ENCODE measurements around the gene LIPA.
"Not testable (repeated sequence)": the region's sequence is repeated elsewhere in the genome, so short reads cannot be mapped to it uniquely, and the experiment has no call there.

Gene LIPA

GRCh38 chr10:89255793-89256192 lies 4.2 kb upstream of the LIPA start:
- peaks cover 3% of the 10 kb centered on the region for H3K4me1 ChIP-seq (ENCODE audit: control insufficient read depth, insufficient read depth, low read length, poor library complexity, severe bottlenecking)
- no peaks in the 10 kb centered on the region for H3K36me3 ChIP-seq (ENCODE audit: control insufficient read depth, insufficient read depth, low read length)
- H3K9me3 ChIP-seq (ENCODE audit: control insufficient read depth, low read length): peaks cover 9% of the 10 kb centered on the region
- H3K27ac ChIP-seq (ENCODE audit: low read depth, low read length, severe bottlenecking): no peak overlapping the region
- H3K4me3 ChIP-seq (ENCODE audit: extremely low read depth, insufficient read depth, low read length, poor library complexity, severe bottlenecking): no peak overlapping the region

- not testable (repeated sequence) for H3K36me3 ChIP-seq (ENCODE audit: control insufficient read depth, insufficient read depth, low read length); H3K4me1 ChIP-seq (ENCODE audit: control insufficient read depth, insufficient read depth, low read length, poor library complexity, severe bottlenecking); H3K9me3 ChIP-seq (ENCODE audit: control insufficient read depth, low read length); H3K27ac ChIP-seq (ENCODE audit: low read depth, low read length, severe bottlenecking); H3K4me3 ChIP-seq (ENCODE audit: extremely low read depth, insufficient read depth, low read length, poor library complexity, severe bottlenecking)
- 67 to 85% methylated on average over 1 to 2 of the region's 2 CpGs for WGBS, 2 experiments (ENCODE audit: insufficient coverage in 2 of 2)
Measured at GRCh38 chr10:89255091-89255579, 3.6 kb upstream of the LIPA start.

GRCh38 chr10:89252225-89252585 lies 630 bp upstream of the LIPA start:
- 60% methylated on average over 1 of the region's 2 CpGs; no CpG with 5 or more reads in 1 of the 2 experiments for WGBS, 2 experiments (ENCODE audit: insufficient coverage in 2 of 2)
- Histone ChIP-seq H3K4me3 (ENCODE audit: extremely low read depth, insufficient read depth, low read length, poor library complexity, severe bottlenecking) (peak overlapping the region; percentile 77), H3K27ac (ENCODE audit: low read depth, low read length, severe bottlenecking) (no peak overlapping the region), H3K4me1 (ENCODE audit: control insufficient read depth, insufficient read depth, low read length, poor library complexity, severe bottlenecking) (no peaks in the 10 kb centered on the region), H3K36me3 (ENCODE audit: control insufficient read depth, insufficient read depth, low read length) (no peaks in the 10 kb centered on the region), H3K9me3 (ENCODE audit: control insufficient read depth, low read length) (peaks cover 9% of the 10 kb centered on the region)

- no peaks in the 10 kb centered on the region for H3K36me3 ChIP-seq (ENCODE audit: control insufficient read depth, insufficient read depth, low read length)
- H3K4me1 ChIP-seq (ENCODE audit: control insufficient read depth, insufficient read depth, low read length, poor library complexity, severe bottlenecking): no peaks in the 10 kb centered on the region
- peak overlapping the region; percentile 77 for H3K4me3 ChIP-seq (ENCODE audit: extremely low read depth, insufficient read depth, low read length, poor library complexity, severe bottlenecking)
- H3K27ac ChIP-seq (ENCODE audit: low read depth, low read length, severe bottlenecking): no peak overlapping the region
- peaks cover 9% of the 10 kb centered on the region for H3K9me3 ChIP-seq (ENCODE audit: control insufficient read depth, low read length)
- 50 to 54% methylated on average over 12 of the region's 13 CpGs for WGBS, 2 experiments (ENCODE audit: insufficient coverage in 2 of 2)
Measured at GRCh38 chr10:89250865-89251408, 638 bp downstream of the LIPA start.

- Histone ChIP-seq H3K4me3 (ENCODE audit: extremely low read depth, insufficient read depth, low read length, poor library complexity, severe bottlenecking) (no peak overlapping the region), H3K36me3 (ENCODE audit: control insufficient read depth, insufficient read depth, low read length) (no peaks in the 10 kb centered on the region), H3K27ac (ENCODE audit: low read depth, low read length, severe bottlenecking) (no peak overlapping the region), H3K4me1 (ENCODE audit: control insufficient read depth, insufficient read depth, low read length, poor library complexity, severe bottlenecking) (no peaks in the 10 kb centered on the region), H3K9me3 (ENCODE audit: control insufficient read depth, low read length) (peaks cover under 1% of the 10 kb centered on the region)
- no CpG with 5 or more reads among the region's 3 CpGs for WGBS, 2 experiments (ENCODE audit: insufficient coverage in 2 of 2)
Measured at GRCh38 chr10:89248990-89249389, 2.6 kb downstream of the LIPA start.

GRCh38 chr10:89247623-89248022 lies 4.0 kb downstream of the LIPA start:
- 100% methylated on average over 1 of the region's 2 CpGs for WGBS, 2 experiments (ENCODE audit: insufficient coverage in 2 of 2)
- not testable (repeated sequence) for H3K9me3 ChIP-seq (ENCODE audit: control insufficient read depth, low read length)

DNA sequence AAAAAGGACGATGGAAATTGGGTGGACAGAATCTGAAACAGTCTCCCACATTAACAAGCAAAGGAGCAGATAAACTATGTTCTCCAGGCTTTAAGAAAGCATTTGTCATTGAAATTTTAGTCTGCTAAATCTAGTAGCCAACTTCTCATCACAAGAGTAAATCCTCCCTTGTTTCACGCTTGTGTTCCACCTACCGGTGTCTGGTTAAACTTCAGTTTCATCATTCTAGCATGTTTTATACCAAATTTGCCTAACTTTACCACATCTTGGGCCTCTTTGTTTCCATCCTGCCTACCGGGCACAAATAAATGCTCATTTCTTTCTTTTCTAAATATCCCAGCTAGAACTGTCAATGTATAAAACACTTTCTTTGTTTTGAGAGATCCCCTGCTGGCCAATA lies 5.8 kb downstream of the LIPA start:
- Histone ChIP-seq H3K4me1 (ENCODE audit: control insufficient read depth, insufficient read depth, low read length, poor library complexity, severe bottlenecking) (no peaks in the 10 kb centered on the region), H3K36me3 (ENCODE audit: control insufficient read depth, insufficient read depth, low read length) (no peaks in the 10 kb centered on the region), H3K4me3 (ENCODE audit: extremely low read depth, insufficient read depth, low read length, poor library complexity, severe bottlenecking) (no peak overlapping the region), H3K9me3 (ENCODE audit: control insufficient read depth, low read length) (no peaks in the 10 kb centered on the region), H3K27ac (ENCODE audit: low read depth, low read length, severe bottlenecking) (no peak overlapping the region)
- WGBS, 2 experiments (ENCODE audit: insufficient coverage in 2 of 2): 89 to 91% methylated on average over 2 to 4 of the region's 4 CpGs

More at GRCh38 chr10:89247623-89248022, 4.0 kb downstream of the LIPA start:
- H3K4me3 ChIP-seq (ENCODE audit: extremely low read depth, insufficient read depth, low read length, poor library complexity, severe bottlenecking); H3K36me3 ChIP-seq (ENCODE audit: control insufficient read depth, insufficient read depth, low read length); H3K27ac ChIP-seq (ENCODE audit: low read depth, low read length, severe bottlenecking); H3K4me1 ChIP-seq (ENCODE audit: control insufficient read depth, insufficient read depth, low read length, poor library complexity, severe bottlenecking): not testable (repeated sequence)

DNA sequence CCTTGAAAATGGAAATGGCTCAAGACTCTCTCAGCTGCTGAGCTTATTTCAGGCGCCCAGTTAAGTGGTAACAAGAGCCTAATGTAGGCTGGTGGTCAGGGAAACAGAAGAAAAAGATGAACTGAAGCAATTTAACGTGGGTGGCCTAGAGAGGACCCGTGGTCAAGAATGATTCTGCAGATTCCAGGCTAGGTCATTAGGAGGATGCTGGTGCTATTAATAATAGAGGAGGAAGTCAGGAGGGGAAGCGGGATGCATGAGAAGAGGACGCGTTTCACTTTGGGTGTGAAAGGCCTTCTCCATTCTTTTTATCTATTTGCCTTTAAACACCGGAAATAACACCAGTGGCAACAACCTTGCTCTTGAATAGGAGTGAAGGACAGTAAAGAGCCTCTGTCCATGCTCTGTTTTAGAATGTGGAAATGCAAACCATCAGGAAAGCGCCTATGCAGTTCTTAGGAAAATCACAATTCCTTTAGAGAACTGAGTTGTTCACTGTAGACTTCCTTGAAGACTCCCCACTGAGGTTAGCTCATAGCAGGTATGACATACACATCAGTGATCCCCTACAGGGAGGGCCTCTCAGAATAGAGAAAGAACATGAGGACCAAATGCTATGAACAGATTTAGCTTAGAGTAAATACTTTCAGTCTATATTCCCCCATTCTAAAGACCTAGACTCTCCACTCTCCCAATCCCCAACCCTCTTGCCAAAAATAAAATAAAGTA lies 8.6 kb downstream of the LIPA start:
- WGBS, 2 experiments (ENCODE audit: insufficient coverage in 2 of 2): 66 to 82% methylated on average over 4 to 5 of the region's 8 CpGs
- no peak overlapping the region for H3K4me3 ChIP-seq (ENCODE audit: extremely low read depth, insufficient read depth, low read length, poor library complexity, severe bottlenecking)
- no peaks in the 10 kb centered on the region for H3K4me1 ChIP-seq (ENCODE audit: control insufficient read depth, insufficient read depth, low read length, poor library complexity, severe bottlenecking)
- H3K36me3 ChIP-seq (ENCODE audit: control insufficient read depth, insufficient read depth, low read length): peaks cover 3% of the 10 kb centered on the region
- H3K9me3 ChIP-seq (ENCODE audit: control insufficient read depth, low read length): no peaks in the 10 kb centered on the region
- no peak overlapping the region for H3K27ac ChIP-seq (ENCODE audit: low read depth, low read length, severe bottlenecking)

GRCh38 chr10:89242345-89242684 lies 9.3 kb downstream of the LIPA start:
- H3K36me3 ChIP-seq (ENCODE audit: control insufficient read depth, insufficient read depth, low read length): peaks cover 3% of the 10 kb centered on the region
- H3K9me3 ChIP-seq (ENCODE audit: control insufficient read depth, low read length): no peaks in the 10 kb centered on the region
- H3K4me1 ChIP-seq (ENCODE audit: control insufficient read depth, insufficient read depth, low read length, poor library complexity, severe bottlenecking): no peaks in the 10 kb centered on the region
- H3K27ac ChIP-seq (ENCODE audit: low read depth, low read length, severe bottlenecking): no peak overlapping the region
- H3K4me3 ChIP-seq (ENCODE audit: extremely low read depth, insufficient read depth, low read length, poor library complexity, severe bottlenecking): no peak overlapping the region

DNA sequence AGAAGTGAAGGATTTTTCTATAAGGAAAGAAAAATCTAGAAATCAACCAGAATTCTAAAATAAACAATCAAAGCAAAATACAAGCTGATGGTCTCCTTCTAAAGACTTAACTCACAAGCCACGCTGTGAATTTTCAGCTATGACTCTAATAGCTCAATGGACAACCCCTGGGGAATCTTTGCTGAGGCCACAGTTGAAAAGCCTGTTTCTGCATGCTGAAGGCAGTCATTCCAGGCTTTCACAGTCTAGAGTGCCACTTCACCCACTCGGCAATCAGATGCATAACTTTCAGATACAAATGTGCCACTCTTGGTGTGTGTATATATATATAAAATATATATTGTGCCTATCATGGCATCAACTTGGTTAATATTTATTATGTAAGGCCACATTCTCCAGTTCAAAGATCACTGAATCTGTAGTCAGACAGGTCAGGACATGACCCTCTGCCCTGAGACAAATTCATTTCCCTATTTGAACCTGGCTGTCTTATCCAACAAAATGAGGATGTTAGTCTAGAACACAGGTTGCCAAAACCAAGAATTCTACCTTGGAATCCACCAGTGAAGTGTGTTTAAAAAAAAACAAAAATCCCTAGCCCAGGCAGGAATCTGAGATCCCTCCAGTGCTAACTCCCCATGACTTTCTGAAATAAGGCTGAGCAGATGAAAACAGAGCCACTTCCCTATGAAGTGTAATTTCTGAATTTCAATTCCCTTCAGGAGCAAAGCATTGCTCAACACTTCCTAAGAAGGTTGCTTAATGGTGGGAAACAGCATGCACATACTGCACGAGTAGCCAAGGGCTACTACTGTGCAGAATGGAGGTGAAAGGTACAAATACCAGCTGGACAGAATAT lies 9.9 kb downstream of the LIPA start:
- Histone ChIP-seq H3K27ac (ENCODE audit: low read depth, low read length, severe bottlenecking) (no peak overlapping the region), H3K36me3 (ENCODE audit: control insufficient read depth, insufficient read depth, low read length) (peaks cover 3% of the 10 kb centered on the region), H3K4me3 (ENCODE audit: extremely low read depth, insufficient read depth, low read length, poor library complexity, severe bottlenecking) (no peak overlapping the region), H3K9me3 (ENCODE audit: control insufficient read depth, low read length) (no peaks in the 10 kb centered on the region), H3K4me1 (ENCODE audit: control insufficient read depth, insufficient read depth, low read length, poor library complexity, severe bottlenecking) (no peaks in the 10 kb centered on the region)
- 100% methylated on average over 1 of the region's 3 CpGs for WGBS, 2 experiments (ENCODE audit: insufficient coverage in 2 of 2)

GRCh38 chr10:89241026-89241425 lies 10.5 kb downstream of the LIPA start:
- Histone ChIP-seq H3K36me3 (ENCODE audit: control insufficient read depth, insufficient read depth, low read length) (peaks cover 3% of the 10 kb centered on the region), H3K4me1 (ENCODE audit: control insufficient read depth, insufficient read depth, low read length, poor library complexity, severe bottlenecking) (no peaks in the 10 kb centered on the region), H3K9me3 (ENCODE audit: control insufficient read depth, low read length) (no peaks in the 10 kb centered on the region), H3K27ac (ENCODE audit: low read depth, low read length, severe bottlenecking) (no peak overlapping the region), H3K4me3 (ENCODE audit: extremely low read depth, insufficient read depth, low read length, poor library complexity, severe bottlenecking) (no peak overlapping the region)
- WGBS, 2 experiments (ENCODE audit: insufficient coverage in 2 of 2): 93 to 95% methylated on average over 2 of the region's 3 CpGs
